Measurements from ENCODE around the gene EEF1AKMT4.

Gene EEF1AKMT4

DNA sequence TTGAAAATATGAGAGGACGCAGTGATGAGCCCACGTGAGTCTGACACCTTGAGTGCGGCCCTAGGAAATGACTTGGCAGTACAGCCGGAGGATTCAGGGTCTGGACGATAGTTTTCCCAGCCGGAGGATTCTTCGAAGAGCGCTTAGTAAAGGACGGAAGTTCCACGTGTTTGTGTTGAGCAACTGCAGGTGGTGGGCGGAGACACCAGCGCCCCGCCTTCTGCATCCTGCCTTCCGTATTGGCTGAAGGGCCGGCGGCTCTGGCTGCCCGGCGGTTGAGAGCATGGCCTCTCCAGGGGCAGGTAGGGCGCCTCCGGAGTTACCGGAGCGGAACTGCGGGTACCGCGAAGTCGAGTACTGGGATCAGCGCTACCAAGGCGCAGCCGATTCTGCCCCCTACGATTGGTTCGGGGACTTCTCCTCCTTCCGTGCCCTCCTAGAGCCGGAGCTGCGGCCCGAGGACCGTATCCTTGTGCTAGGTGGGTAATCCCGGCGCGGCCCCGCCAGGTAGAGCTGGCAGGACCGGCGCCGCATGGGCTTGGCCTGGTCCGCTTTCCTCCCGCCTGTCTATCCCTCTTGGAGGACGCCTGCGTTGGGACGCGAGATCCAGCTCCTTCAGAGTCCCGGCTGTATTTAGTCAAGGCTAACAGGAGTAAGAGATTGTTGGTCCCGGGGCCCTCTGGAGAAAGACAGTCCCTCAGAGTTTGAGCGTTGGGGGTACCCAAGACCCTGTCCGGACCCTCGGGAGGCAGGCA, at the start of gene EEF1AKMT4:
TSS of gene EEF1AKMT4 (plus strand) at position 261 of the 755 bp plus-strand sequence. CDS start at position 284, 23 bp downstream.
- DNase-seq = peak; percentile 98

- DNase-seq = no peak
These were observed 48.6 kb upstream of the EEF1AKMT4 start for GRCh38 chr3:184200825-184201224.

GRCh38 chr3:184203526-184203925, 45.9 kb upstream of the EEF1AKMT4 start:
- DNase-seq = no peak

DNA sequence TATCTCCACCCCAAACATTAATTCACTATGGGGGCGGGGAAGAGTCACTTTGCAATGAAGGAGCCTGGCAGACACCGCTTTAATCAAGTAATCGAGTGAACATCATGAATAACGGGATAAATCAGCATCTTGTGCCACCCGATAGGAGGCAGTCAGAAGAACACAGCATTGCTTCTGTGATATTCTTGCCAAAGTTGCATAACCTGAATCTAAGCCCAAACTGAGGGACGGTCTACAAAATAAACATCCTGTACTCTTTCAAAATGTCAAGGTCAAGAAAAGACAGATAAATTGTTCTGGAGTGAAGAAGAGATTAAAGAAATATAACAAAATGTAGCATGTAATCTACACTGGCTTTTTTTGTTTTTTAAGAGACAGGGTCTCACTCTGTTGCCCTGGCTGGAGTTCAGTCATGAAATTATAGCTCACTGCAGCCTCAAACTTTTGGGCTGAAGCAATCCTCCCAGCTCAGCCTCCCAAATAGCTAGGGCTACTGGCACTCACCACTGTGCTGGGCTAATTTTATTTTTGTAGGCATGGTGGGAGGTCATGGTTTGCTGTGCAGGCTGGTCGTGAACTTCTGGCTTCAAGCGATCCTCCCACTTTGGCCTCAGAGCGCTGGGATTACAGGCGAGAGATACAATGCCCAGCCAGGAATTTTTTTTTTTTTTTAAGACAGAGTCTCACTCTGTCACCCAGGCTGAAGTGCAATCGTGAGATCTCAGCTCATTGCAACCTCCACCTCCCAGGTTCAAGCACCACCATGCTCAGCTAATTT, 40.1 kb upstream of the EEF1AKMT4 start:
- DNase-seq = no peak

GRCh38 chr3:184211297-184211696, 38.2 kb upstream of the EEF1AKMT4 start:
- no peak for DNase-seq

- no peak for DNase-seq
These were observed 37.8 kb upstream of the EEF1AKMT4 start for GRCh38 chr3:184211718-184212117.

GRCh38 chr3:184218814-184219213, 30.7 kb upstream of the EEF1AKMT4 start:
- no peak for DNase-seq

DNA sequence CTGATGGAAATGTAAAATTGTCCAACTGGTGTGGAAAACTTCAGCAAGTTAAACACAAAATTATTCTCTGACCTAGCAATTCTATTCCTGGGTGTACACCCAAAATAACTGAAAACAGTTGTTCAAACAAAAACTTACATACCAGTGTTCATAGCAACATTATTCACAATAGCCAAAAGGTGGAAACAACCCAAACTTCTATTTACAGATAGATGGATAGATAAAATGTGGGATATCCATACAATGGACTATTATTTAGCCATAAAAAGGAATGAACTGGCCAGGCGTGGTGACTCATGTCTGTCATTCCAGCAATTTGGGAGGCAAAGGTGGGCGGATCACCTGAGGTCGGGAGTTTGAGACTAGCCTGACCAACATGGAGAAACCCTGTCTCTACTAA, 27.0 kb upstream of the EEF1AKMT4 start:
- no peak for DNase-seq

DNA sequence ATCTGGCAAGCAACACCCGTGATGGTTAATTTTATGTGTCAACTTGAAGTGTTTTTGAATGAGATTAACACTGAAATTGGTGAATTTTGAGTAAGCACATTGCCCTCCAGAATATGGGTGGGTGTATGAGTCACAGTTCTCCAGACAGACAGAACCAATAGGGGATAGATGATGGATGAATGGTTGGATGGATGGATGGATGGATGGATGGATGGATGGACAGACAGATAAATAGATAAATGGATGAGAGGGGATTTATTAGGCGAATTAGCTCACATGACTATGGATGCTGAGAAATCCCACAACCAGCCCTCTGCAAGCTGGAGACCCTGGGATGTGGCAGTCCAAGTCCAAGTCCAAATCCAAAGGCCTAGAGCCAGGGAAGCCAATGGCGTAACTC, 25.5 kb upstream of the EEF1AKMT4 start:
- no peak for DNase-seq

- DNase-seq = peak; percentile 59
These were observed 22.0 kb upstream of the EEF1AKMT4 start for GRCh38 chr3:184227481-184227935.

GRCh38 chr3:184228376-184229137, 20.9 kb upstream of the EEF1AKMT4 start:
- DNase-seq = peak; percentile 11

GRCh38 chr3:184229394-184230080, 19.9 kb upstream of the EEF1AKMT4 start, which contains the start of gene VWA5B2:
Gene VWA5B2 (plus strand): TSS chr3:184229585. CDS start chr3:184230529, 944 bp downstream.
- DNase-seq = peak; percentile 89

GRCh38 chr3:184230081-184230602, 19.3 kb upstream of the EEF1AKMT4 start:
- DNase-seq = peak; percentile 86

DNA sequence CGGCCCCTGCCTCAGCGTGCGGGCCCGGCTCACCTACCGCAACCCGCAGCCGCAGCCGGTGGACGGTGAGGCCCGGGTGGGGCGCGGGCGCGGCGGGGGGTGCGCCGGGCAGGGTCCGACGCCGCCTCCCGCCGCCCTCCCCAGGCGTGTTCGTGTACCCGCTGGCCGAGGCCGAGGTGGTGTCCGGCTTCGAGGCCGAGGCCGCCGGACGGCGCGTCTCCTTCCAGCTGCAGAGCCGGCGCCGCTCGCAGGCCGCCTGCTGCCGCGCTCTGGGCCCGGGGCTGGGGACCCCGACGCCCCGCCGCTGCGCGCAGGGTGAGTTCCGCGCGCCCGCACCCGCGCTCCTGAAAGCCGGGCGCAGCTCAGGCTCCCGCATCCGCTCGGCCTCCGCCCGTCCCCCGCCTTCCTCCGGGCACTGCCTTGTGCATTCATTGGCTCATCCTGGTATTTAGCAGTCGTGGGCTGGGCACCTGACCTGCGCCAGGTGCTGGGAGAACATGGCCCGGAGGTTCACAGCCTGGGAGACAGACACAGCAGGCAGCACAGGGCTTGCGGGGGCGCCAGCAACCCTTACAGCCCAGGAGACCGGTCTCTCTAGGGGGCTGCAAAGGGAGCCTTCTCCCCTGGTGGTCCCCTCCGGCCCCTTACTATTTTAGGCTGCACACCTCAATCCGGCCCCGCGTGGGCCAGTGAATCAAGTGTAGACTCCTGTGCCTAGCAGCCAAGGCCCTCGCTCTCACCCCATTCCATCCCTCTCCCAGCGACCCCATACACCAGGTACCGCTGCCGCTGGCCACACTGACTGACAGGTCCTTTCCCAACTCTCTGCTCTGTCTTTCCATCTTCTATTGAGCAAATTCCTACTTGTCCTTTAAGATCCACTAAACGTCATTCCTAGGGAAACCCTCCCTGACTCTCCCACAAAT, 18.6 kb upstream of the EEF1AKMT4 start:
- DNase-seq = peak; percentile 88

DNA sequence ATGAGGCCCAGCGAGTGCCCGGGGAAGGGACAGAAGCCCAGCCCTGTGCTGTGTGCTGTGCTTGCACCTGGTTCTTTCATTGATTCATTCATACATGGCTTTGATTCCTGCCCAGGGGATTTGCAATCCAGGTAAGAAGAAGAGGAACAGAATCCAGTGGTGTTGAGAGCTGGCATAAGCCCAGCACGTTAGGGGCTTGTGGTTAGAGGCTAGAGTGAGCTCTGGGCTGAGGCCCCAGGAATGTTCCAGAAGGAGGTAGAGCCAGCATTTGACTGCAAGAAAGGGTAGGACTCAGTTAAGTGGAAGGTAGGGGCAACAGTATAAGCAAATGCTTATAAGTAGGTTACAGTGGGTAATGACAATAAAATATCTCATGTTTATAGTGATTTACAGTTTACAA, 17.8 kb upstream of the EEF1AKMT4 start:
- no peak for DNase-seq

- no peak for DNase-seq
These were observed 16.2 kb upstream of the EEF1AKMT4 start for GRCh38 chr3:184233127-184233843.

GRCh38 chr3:184234224-184234623, 15.2 kb upstream of the EEF1AKMT4 start:
- peak; percentile 85 for DNase-seq

- DNase-seq = no peak
These were observed 14.6 kb upstream of the EEF1AKMT4 start for GRCh38 chr3:184234671-184235380.

GRCh38 chr3:184235381-184236032, 14.0 kb upstream of the EEF1AKMT4 start:
- peak; percentile 51 for DNase-seq

Data from DMS53 (cell line).